ENCODE measurements around the gene KIF26B. TPM values are rescaled to one million over a fixed set of nuclear protein-coding genes. Genes with fewer than 3 reads are reported as not detected.

Gene KIF26B
- total RNA-seq, 4 donors from 2014 or later = 2.4 to 6.7 (median 6.1) TPM

DNA sequence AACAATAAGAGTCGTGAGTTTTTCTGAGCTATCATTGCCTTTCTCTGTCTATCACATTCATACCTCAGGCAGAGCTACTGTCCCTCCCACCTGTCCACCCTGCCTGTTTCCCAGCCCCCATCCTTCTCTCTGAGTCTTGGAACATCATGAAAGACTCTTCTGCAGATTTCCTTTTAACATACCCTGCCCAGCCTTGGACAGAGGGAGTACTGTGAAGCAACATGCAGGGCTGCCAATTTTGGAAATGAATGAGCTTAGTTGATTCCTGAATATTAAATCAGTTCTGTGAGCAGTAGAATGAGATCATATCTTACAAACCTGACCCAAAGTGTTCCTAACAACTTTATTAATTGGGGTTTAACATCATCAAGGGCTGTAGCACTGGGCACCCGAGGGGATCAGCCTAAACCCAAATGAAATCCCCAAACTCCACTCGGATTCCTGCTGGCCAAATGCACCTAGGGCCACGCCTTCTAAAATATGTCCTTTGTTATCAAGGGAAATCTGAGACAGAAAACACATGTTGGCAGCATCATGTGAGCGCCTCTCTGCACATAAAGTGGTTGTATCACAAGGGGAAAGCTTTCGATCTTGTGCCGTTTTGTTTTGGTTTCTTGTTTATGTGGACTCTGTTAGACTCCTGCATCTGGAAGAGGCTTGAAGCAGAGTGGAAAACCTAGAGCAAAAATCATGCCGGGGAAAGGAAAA, 357.6 kb downstream of the KIF26B start:
- no peaks in the 10 kb centered on the region for H3K9me3 ChIP-seq
- TF ChIP-seq, protein P1, sequence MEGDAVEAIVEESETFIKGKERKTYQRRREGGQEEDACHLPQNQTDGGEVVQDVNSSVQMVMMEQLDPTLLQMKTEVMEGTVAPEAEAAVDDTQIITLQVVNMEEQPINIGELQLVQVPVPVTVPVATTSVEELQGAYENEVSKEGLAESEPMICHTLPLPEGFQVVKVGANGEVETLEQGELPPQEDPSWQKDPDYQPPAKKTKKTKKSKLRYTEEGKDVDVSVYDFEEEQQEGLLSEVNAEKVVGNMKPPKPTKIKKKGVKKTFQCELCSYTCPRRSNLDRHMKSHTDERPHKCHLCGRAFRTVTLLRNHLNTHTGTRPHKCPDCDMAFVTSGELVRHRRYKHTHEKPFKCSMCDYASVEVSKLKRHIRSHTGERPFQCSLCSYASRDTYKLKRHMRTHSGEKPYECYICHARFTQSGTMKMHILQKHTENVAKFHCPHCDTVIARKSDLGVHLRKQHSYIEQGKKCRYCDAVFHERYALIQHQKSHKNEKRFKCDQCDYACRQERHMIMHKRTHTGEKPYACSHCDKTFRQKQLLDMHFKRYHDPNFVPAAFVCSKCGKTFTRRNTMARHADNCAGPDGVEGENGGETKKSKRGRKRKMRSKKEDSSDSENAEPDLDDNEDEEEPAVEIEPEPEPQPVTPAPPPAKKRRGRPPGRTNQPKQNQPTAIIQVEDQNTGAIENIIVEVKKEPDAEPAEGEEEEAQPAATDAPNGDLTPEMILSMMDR (IDR thresholded peaks at IDR 0.05) = no peak
- no peak for TF ChIP-seq POLR2A (IDR thresholded peaks at IDR 0.05)
- 48 to 61% methylated on average over 8 of the region's 8 CpGs for WGBS, 2 donors
- no peak overlapping the region for H3K27ac ChIP-seq
- peaks cover 0 to 3% of the 10 kb centered on the region in 2 donors for H3K4me1 ChIP-seq
- intact Hi-C loops (cut with DNase I) = no loop called here
- H3K36me3 ChIP-seq = no peaks in the 10 kb centered on the region
- no peak overlapping the region for H3K4me3 ChIP-seq (replicated peaks in 1 of 3)
- no peaks in the 10 kb centered on the region for H3K27me3 ChIP-seq
- no peak for DNase-seq

DNA sequence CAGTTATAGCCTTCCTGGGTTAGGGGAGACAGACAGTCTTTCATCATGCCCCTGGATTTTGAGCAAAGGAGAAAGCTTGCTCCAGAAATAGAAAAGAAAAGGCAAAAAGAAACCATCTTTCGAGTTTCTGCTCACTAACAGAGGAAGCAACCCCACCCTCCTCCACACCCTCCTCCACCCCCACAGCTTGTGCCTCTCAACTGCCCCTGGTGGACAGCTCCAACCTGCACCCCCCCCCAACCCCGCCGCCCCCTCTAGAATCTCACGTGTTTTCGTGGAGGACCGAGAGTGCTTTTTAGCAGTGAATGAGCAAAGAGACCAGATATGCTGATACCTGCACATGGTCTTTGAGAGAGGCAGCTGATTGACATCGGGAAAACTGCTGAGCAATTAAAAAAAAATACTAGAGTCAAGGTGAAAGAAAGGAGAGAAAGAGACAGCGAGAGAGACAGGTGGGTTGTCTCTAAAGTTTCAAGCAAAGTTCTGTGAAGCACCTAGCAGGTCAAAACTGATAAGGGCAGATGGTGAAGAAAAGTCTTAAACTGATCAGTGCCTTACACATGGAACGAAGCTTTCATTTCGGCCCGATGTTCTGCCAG, 358.3 kb downstream of the KIF26B start:
- no peaks in the 10 kb centered on the region for H3K9me3 ChIP-seq
- 49 to 51% methylated on average over 11 of the region's 11 CpGs for WGBS, 2 donors
- H3K36me3 ChIP-seq = no peaks in the 10 kb centered on the region
- no peak for TF ChIP-seq POLR2A (IDR thresholded peaks at IDR 0.05)
- TF ChIP-seq, protein P1 (IDR thresholded peaks at IDR 0.05) = peak in 1 of 6 experiments; percentile 12
- H3K4me3 ChIP-seq (replicated peaks in 1 of 3) = no peak overlapping the region
- intact Hi-C loops (cut with DNase I) = no loop called here
- DNase-seq = peak; percentile 28 to 29
- H3K27ac ChIP-seq = no peak overlapping the region
- H3K4me1 ChIP-seq = peaks cover 0 to 3% of the 10 kb centered on the region in 2 donors
- H3K27me3 ChIP-seq = no peaks in the 10 kb centered on the region

DNA sequence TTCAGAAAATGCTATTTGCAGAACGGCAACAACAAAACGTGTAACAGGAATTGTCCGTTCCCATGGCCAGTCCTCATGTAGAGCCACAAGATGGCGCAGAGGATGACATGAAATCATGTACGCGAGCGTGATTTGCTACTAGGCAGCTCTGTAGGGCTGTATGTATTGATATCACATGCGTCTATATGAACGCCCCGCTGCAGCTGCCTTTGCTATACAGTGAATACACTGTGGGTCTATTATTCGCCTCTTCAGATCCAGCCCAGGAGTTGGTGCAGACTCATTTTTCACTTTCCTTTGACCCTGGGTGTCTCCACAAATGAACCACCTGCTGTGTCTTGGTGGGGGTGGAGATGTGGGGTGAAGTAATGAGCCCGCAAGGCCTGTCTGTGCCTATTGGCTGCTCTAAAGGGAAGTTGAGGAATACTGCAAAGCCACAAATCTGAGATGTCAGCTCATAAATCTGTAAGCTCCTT, 361.5 kb downstream of the KIF26B start:
- H3K4me1 ChIP-seq = peaks cover 0 to 3% of the 10 kb centered on the region in 2 donors
- TF ChIP-seq, protein P1 (IDR thresholded peaks at IDR 0.05) = no peak
- no peak for TF ChIP-seq POLR2A (IDR thresholded peaks at IDR 0.05)
- 77 to 92% methylated on average over 12 of the region's 12 CpGs for WGBS, 2 donors
- H3K27me3 ChIP-seq = no peaks in the 10 kb centered on the region
- DNase-seq = no peak
- no peak overlapping the region for H3K4me3 ChIP-seq (replicated peaks in 1 of 3)
- no peaks in the 10 kb centered on the region for H3K36me3 ChIP-seq
- intact Hi-C loops (cut with DNase I) = no loop called here
- H3K9me3 ChIP-seq = no peaks in the 10 kb centered on the region
- no peak overlapping the region for H3K27ac ChIP-seq

DNA sequence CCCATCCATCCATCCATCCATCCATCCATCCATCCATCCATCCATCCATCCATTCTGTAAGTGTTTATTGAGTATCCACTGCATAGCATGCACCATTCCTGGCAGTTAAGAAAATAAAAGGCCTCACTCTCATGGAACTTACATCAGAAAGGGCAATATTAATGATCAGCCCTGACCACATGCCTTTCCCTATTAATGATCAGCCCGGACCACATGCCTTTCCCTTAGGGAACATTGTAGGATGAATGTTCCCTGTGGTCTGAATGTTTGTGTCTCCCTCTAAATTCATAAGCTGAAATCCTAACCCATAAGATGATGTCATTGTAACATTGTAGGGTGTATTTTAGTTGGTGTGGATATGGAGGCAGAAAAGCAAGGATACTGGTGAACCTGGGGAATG, 365.8 kb downstream of the KIF26B start:
- no peak for TF ChIP-seq POLR2A (IDR thresholded peaks at IDR 0.05)
- TF ChIP-seq, protein P1 (IDR thresholded peaks at IDR 0.05) = no peak
- WGBS, 2 donors = 92 to 100% methylated on average over 1 of the region's 1 CpG
- no peaks in the 10 kb centered on the region for H3K4me1 ChIP-seq
- no peak overlapping the region for H3K4me3 ChIP-seq (replicated peaks in 1 of 3)
- H3K9me3 ChIP-seq = no peaks in the 10 kb centered on the region
- no peaks in the 10 kb centered on the region for H3K36me3 ChIP-seq
- no peak overlapping the region for H3K27ac ChIP-seq
- no peak for DNase-seq
- intact Hi-C loops (cut with DNase I) = no loop called here
- no peaks in the 10 kb centered on the region for H3K27me3 ChIP-seq

DNA sequence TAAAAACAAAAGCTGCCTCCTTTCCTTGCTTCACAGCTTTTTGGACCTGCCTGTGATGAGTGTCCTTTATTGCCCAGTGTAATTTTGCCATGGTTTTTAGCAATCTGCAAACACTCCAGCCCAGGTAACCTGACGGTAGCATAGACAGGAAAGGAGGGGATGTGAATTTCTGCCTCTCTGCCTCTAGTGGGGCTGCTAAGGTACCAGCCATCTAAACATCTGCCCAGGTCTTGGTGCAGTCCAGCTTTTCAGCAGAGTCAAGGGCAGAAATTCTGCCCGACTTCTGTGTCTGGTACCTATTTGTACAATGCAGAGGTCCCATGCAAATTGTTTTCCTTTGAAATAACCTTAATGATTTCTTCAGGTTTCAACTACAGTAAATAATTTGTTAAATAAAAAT, 371.4 kb downstream of the KIF26B start:
- Histone ChIP-seq H3K9me3 (no peaks in the 10 kb centered on the region), H3K4me1 (no peaks in the 10 kb centered on the region), H3K4me3 (replicated peaks in 1 of 3) (no peak overlapping the region), H3K27me3 (no peaks in the 10 kb centered on the region), H3K36me3 (no peaks in the 10 kb centered on the region), H3K27ac (no peak overlapping the region)
- intact Hi-C loops (cut with DNase I) = no loop called here
- DNase-seq = no peak
- 93 to 95% methylated on average over 2 of the region's 2 CpGs for WGBS, 2 donors
- no peak for TF ChIP-seq POLR2A (IDR thresholded peaks at IDR 0.05)
- TF ChIP-seq, protein P1 (IDR thresholded peaks at IDR 0.05) = no peak
